HCT116 (cell line): Measurements from ENCODE around the gene PON1. TPM values are rescaled to one million over a fixed set of nuclear protein-coding genes. Genes with fewer than 3 reads are reported as not detected.

Source experiments
- ATAC-seq: fragments of 200-7000 bp; cut with Tn5 transposase; 2 replicates; pipeline ENCODE4 v1.9.1; 2020; ENCODE audit warnings: mild to moderate bottlenecking, moderate library complexity
- BruUV-seq: library from RNA; stranded (reverse); fragments of 400-500 nt; replicated peaks from 2 replicates; lab custom pipeline; 2021; lab: Mats Ljungman, UMichigan
- CTCF ChIA-PET: fragments of 300-600 bp; sonication (Branson Sonifier 250); formaldehyde crosslinking; loops from one replicate; lab custom pipeline; 2021; ENCODE audit warnings: antibody characterized with exemption; lab: Charles Lee
- POLR2A ChIA-PET: fragments of 300-600, 350-600 bp; sonication (Branson Sonifier 250); formaldehyde crosslinking; loops from one replicate; lab custom pipeline; 2021; ENCODE audit warnings: antibody characterized with exemption; lab: Charles Lee
- RAD21 ChIA-PET, 2 experiments: fragments of 300-600 bp; sonication (Branson Sonifier 250); formaldehyde crosslinking; loops; one replicate each; lab custom pipeline; 2023; ENCODE audit warnings: low total read pairs in 2 of 2; ENCODE audit not compliant: uncharacterized antibody in 2 of 2, unreplicated experiment in 2 of 2, low non-redundant PET in 1 of 2; lab: Charles Lee
- DNase-seq: peaks from one replicate; pipeline ENCODE4 v3.0.0-alpha.2; 2010; ENCODE audit warnings: low read depth, low spot score
- H2AFZ ChIP-seq: fragments of 200-600 bp; shearing (Covaris generic), sonication (generic); 2 replicates; pipeline ENCODE4 v1.6.1; 2017; ENCODE audit warnings: low read depth, mixed run types, mixed read lengths, antibody characterized with exemption, low read length; ENCODE audit not compliant: poor library complexity, severe bottlenecking
- H3K27ac ChIP-seq: 2 replicates; pipeline ENCODE4 v1.5.1; 2012; ENCODE audit warnings: low read depth, low read length
- H3K27me3 ChIP-seq: fragments of 200-600 bp; sonication (generic); 2 replicates; pipeline ENCODE4 v1.6.1; 2016; ENCODE audit warnings: mixed run types, low read length, mixed read lengths; ENCODE audit not compliant: insufficient read depth
- H3K36me3 ChIP-seq, 2 experiments: fragments of 200-500 bp in 1 of 2; fragments of 200-600 bp in 1 of 2; sonication (Bioruptor generic) in 1 of 2; sonication (generic) in 1 of 2; 2 replicates each; pipeline versions ENCODE4 v1.5.1 to v1.6.1; 2014 to 2016; ENCODE audit warnings: low read length in 2 of 2, inconsistent platforms in 1 of 2, mixed read lengths in 1 of 2, mixed run types in 1 of 2; ENCODE audit not compliant: insufficient read depth in 2 of 2, control insufficient read depth in 1 of 2
- H3K4me1 ChIP-seq, 2 experiments: fragments of 200-600 bp in 1 of 2; sonication (generic) in 1 of 2; 2 replicates each; pipeline versions ENCODE4 v1.5.1 to v1.6.1; 2012 to 2017; ENCODE audit warnings: low read length in 2 of 2, inconsistent platforms in 1 of 2, mild to moderate bottlenecking in 1 of 2, mixed read lengths in 1 of 2, mixed run types in 1 of 2, moderate library complexity in 1 of 2; ENCODE audit not compliant: insufficient read depth in 2 of 2, control insufficient read depth in 1 of 2
- H3K4me2 ChIP-seq: fragments of 200-600 bp; sonication (generic); 2 replicates; pipeline ENCODE4 v1.6.1; 2017; ENCODE audit warnings: mixed run types, low read length, mixed read lengths
- H3K4me3 ChIP-seq, 2 experiments: fragments of 200-600 bp in 1 of 2; sonication (generic) in 1 of 2; replicated peaks in 1 of 2; 2 replicates each; pipeline ENCODE4 v1.5.1; 2011 to 2016; ENCODE audit warnings: low read length in 2 of 2, control low read depth in 1 of 2, low read depth in 1 of 2, mild to moderate bottlenecking in 1 of 2, mixed read lengths in 1 of 2, mixed run types in 1 of 2
- H3K79me2 ChIP-seq: fragments of 200-600 bp; sonication (generic); 2 replicates; pipeline ENCODE4 v1.6.1; 2017; ENCODE audit warnings: mild to moderate bottlenecking, mixed run types, low read length, moderate library complexity, mixed read lengths; ENCODE audit not compliant: insufficient read depth
- H3K9ac ChIP-seq: fragments of 200-600 bp; sonication (generic); 2 replicates; pipeline ENCODE4 v1.6.1; 2016; ENCODE audit warnings: low read length, mixed read lengths
- H3K9me2 ChIP-seq: fragments of 200-600 bp; sonication (generic), shearing (Covaris generic); 2 replicates; pipeline ENCODE4 v1.6.1; 2017; ENCODE audit warnings: mixed run types, mild to moderate bottlenecking, moderate library complexity; ENCODE audit not compliant: insufficient read depth
- H3K9me3 ChIP-seq, 2 experiments: fragments of 200-500 bp in 1 of 2; fragments of 200-600 bp in 1 of 2; sonication (Bioruptor generic) in 1 of 2; sonication (generic) in 1 of 2; 2 replicates each; pipeline ENCODE4 v1.6.1; 2014 to 2017; ENCODE audit warnings: low read length in 2 of 2, mixed read lengths in 2 of 2, inconsistent platforms in 1 of 2, low read depth in 1 of 2, mild to moderate bottlenecking in 1 of 2, mixed run types in 1 of 2, moderate library complexity in 1 of 2; ENCODE audit not compliant: control insufficient read depth in 1 of 2, insufficient read depth in 1 of 2
- H4K20me1 ChIP-seq: fragments of 200-600 bp; sonication (generic), shearing (Covaris generic); 2 replicates; pipeline ENCODE4 v1.6.1; 2017; ENCODE audit warnings: mixed run types, mild to moderate bottlenecking, moderate library complexity; ENCODE audit not compliant: insufficient read depth
- ATF3 ChIP-seq: IDR thresholded peaks from 2 replicates; pipeline ENCODE4 v1.6.1; 2012
- CBX3 ChIP-seq: IDR thresholded peaks from 2 replicates; pipeline ENCODE4 v1.6.1; 2012; ENCODE audit warnings: low read depth
- CEBPB ChIP-seq: IDR thresholded peaks from 2 replicates; pipeline ENCODE4 v1.6.1; 2012; ENCODE audit warnings: low read depth
- CTCF ChIP-seq, 3 experiments: fragments of 200-600 bp in 1 of 3; sonication (generic) in 1 of 3; IDR thresholded peaks in 2 of 3; conservative IDR thresholded peaks in 1 of 3; 2 replicates each; pipeline ENCODE4 v1.5.1; 2012 to 2017; ENCODE audit warnings: low read depth in 2 of 3, low read length in 2 of 3, antibody characterized with exemption in 1 of 3, borderline replicate concordance in 1 of 3, control low read depth in 1 of 3, mild to moderate bottlenecking in 1 of 3, mixed read lengths in 1 of 3, mixed run types in 1 of 3, moderate library complexity in 1 of 3; ENCODE audit not compliant: insufficient read depth in 1 of 3
- EGR1 ChIP-seq: IDR thresholded peaks from 2 replicates; pipeline ENCODE4 v1.6.1; 2012; ENCODE audit warnings: low read depth
- ELF1 ChIP-seq: IDR thresholded peaks from 2 replicates; pipeline ENCODE4 v1.6.1; 2012; ENCODE audit warnings: low read depth, borderline replicate concordance
- EZH2 ChIP-seq: fragments of 200-600 bp; sonication (generic); IDR thresholded peaks from 2 replicates; pipeline ENCODE4 v1.6.1; 2017; ENCODE audit warnings: antibody characterized with exemption, mixed run types
- EZH2phosphoT487 ChIP-seq: fragments of 200-600 bp; IDR thresholded peaks from 2 replicates; pipeline ENCODE4 v1.6.1; 2018; ENCODE audit warnings: antibody characterized with exemption, borderline replicate concordance
- JUND ChIP-seq: IDR thresholded peaks from 2 replicates; pipeline ENCODE4 v1.6.1; 2012
- MAX ChIP-seq: IDR thresholded peaks from 2 replicates; pipeline ENCODE4 v1.6.1; 2012
- POLR2A ChIP-seq: IDR thresholded peaks from 2 replicates; pipeline ENCODE4 v1.7.0; 2011; ENCODE audit warnings: borderline replicate concordance; ENCODE audit not compliant: insufficient read depth, insufficient read length; ENCODE audit errors: extremely low read depth
- SRF ChIP-seq: IDR thresholded peaks from 2 replicates; pipeline ENCODE4 v1.6.1; 2012; ENCODE audit warnings: low read depth
- TCF7L2 ChIP-seq: IDR thresholded peaks from 2 replicates; pipeline ENCODE4 v1.7.0; 2011; ENCODE audit warnings: borderline replicate concordance, inconsistent platforms; ENCODE audit not compliant: insufficient read depth, insufficient read length; ENCODE audit errors: extremely low read depth
- YY1 ChIP-seq: IDR thresholded peaks from 2 replicates; pipeline ENCODE4 v1.6.1; 2011; ENCODE audit warnings: low read length, low read depth, moderate library complexity, mild to moderate bottlenecking; ENCODE audit not compliant: insufficient replicate concordance; ENCODE audit errors: extremely low read depth
- ZBTB33 ChIP-seq: IDR thresholded peaks from 2 replicates; pipeline ENCODE4 v1.6.1; 2011; ENCODE audit warnings: mild to moderate bottlenecking, low read length, moderate library complexity; ENCODE audit not compliant: insufficient replicate concordance; ENCODE audit errors: extremely low read depth
- ZFX ChIP-seq: fragments of 450-650 bp; IDR thresholded peaks from 2 replicates; pipeline ENCODE4 v1.6.1; 2017
- ZNF274 ChIP-seq: fragments of 200-500 bp; sonication (Bioruptor generic); IDR thresholded peaks from 2 replicates; pipeline ENCODE4 v1.6.1; 2014; ENCODE audit warnings: mild to moderate bottlenecking, low read depth, low read length, inconsistent platforms
- intact Hi-C: fragments of 100-400 bp; cut with micrococcal nuclease; formaldehyde crosslinking; loops from 2 replicates; pipeline ENCODE4 v1.10.0; 2022
- total RNA-seq: library from RNA; stranded (reverse); gene quantifications from one replicate; pipeline ENCODE4 v1.2.1, GENCODE V29; 2021; ENCODE audit not compliant: unreplicated experiment

Gene PON1
- total RNA-seq, 1 experiment from 2014 or later, result 0.20 TPM

- no peaks in the 10 kb centered on the region for H3K27me3 ChIP-seq
- intact Hi-C loops, result no loop called here
- H3K4me3 ChIP-seq, result no peak overlapping the region
- TF ChIP-seq TCF7L2, result no peak
- no peak for TF ChIP-seq SRF
- no peak for TF ChIP-seq ATF3
- TF ChIP-seq EZH2phosphoT487, result no peak
- no peak for TF ChIP-seq YY1
- no peak for TF ChIP-seq ZFX
- no peak for TF ChIP-seq ELF1
- no peak for TF ChIP-seq JUND
- TF ChIP-seq ZNF274, result no peak
- TF ChIP-seq, all 23 proteins: peak for 0
- ATAC-seq (no peak), DNase-seq (no peak)
- Histone ChIP-seq H3K79me2 (no peaks in the 10 kb centered on the region), H4K20me1 (no peaks in the 10 kb centered on the region), H3K36me3 (no peaks in the 10 kb centered on the region), H3K4me2 (no peak overlapping the region), H3K9ac (no peak overlapping the region), H3K9me2 (no peaks in the 10 kb centered on the region), H2AFZ (no peak overlapping the region), H3K9me3 (no peaks in the 10 kb centered on the region), H3K4me1 (no peaks in the 10 kb centered on the region), H3K27ac (no peak overlapping the region)
- ChIA-PET RAD21 (no interaction called here), CTCF (no interaction called here), POLR2A (no interaction called here)
- no TSS peak for BruUV-seq
These were observed 19.3 kb downstream of the PON1 start for GRCh38 chr7:95304990-95305389.

GRCh38 chr7:95303013-95303905 is 21.1 kb downstream of the PON1 start:
- Histone ChIP-seq H3K4me2 (no peak overlapping the region), H2AFZ (no peak overlapping the region), H3K9ac (no peak overlapping the region), H3K36me3 (no peaks in the 10 kb centered on the region), H3K4me3 (no peak overlapping the region), H3K27ac (no peak overlapping the region), H3K27me3 (no peaks in the 10 kb centered on the region), H3K9me3 (no peaks in the 10 kb centered on the region), H3K9me2 (no peaks in the 10 kb centered on the region), H4K20me1 (no peaks in the 10 kb centered on the region), H3K79me2 (no peaks in the 10 kb centered on the region), H3K4me1 (no peaks in the 10 kb centered on the region)
- intact Hi-C loops, result no loop called here
- ChIA-PET RAD21 (no interaction called here), POLR2A (no interaction called here), CTCF (no interaction called here)
- no TSS peak for BruUV-seq
- no peak for DNase-seq
- no peak for ATAC-seq
- no peak for TF ChIP-seq ZBTB33
- no peak for TF ChIP-seq JUND
- TF ChIP-seq POLR2A, result no peak
- no peak for TF ChIP-seq CBX3
- TF ChIP-seq MAX, result no peak
- no peak for TF ChIP-seq CEBPB
- TF ChIP-seq EZH2, result no peak
- no peak for TF ChIP-seq EGR1
- TF ChIP-seq CTCF (IDR thresholded peaks at IDR 0.05 in 2 of 3, conservative IDR thresholded peaks at IDR 0.05 in 1 of 3; ENCODE audit: borderline replicate concordance in 1 of 3, insufficient read depth in 1 of 3, low read depth in 2 of 3, low read length in 2 of 3), result no peak
- TF ChIP-seq TCF7L2, result no peak
- TF ChIP-seq ZFX, result no peak
